A549 (cell line): ENCODE measurements around the gene REC114. TPM values are rescaled to one million over a fixed set of nuclear protein-coding genes. Genes with fewer than 3 reads are reported as not detected.

Experiments used
- ATAC-seq, 2 experiments: fragments of 200-7000 bp in 1 of 2; fragments of >200 bp in 1 of 2; cut with Nextera tagmentation in 1 of 2; cut with Tn5 transposase in 1 of 2; 3 replicates each; pipeline versions ENCODE4 v1.8.0 to v1.9.1; 2018 to 2020; ENCODE audit warnings: mild to moderate bottlenecking in 1 of 2, moderate library complexity in 1 of 2
- CTCF ChIA-PET: fragments of 300-600 bp; sonication (Branson Sonifier 250); formaldehyde crosslinking; extraction: SDS; loops from one replicate; lab custom pipeline; 2021; ENCODE audit warnings: antibody characterized with exemption, inconsistent platforms; lab: Yijun Ruan, JAX
- POLR2A ChIA-PET: fragments of 350-600 bp; formaldehyde crosslinking; extraction: SDS; loops from one replicate; lab custom pipeline; 2021; ENCODE audit warnings: antibody characterized with exemption, inconsistent platforms; lab: Yijun Ruan, JAX
- DNase-seq, 2 experiments: peaks; one replicate each; pipeline versions ENCODE4 v3.0.0 to v3.0.0-alpha.2; 2011 to 2016; ENCODE audit warnings: low read depth in 1 of 2, low spot score in 1 of 2
- FAIRE-seq: peaks from 2 replicates; lab custom pipeline; 2011; peaks lifted over from hg19 to GRCh38; lab: Jason Lieb, UNC
- H3K27ac ChIP-seq, 2 experiments: fragments of >200 bp; sonication (Bioruptor Twin); formaldehyde crosslinking; 3 replicates each; pipeline ENCODE4 v1.5.1; 2016 to 2017
- H3K4me1 ChIP-seq: fragments of >200 bp; sonication (Bioruptor Twin); formaldehyde crosslinking; 3 replicates; pipeline ENCODE4 v1.6.1; 2016
- H3K4me2 ChIP-seq: fragments of >200 bp; sonication (Bioruptor Twin); formaldehyde crosslinking; 3 replicates; pipeline ENCODE4 v1.6.1; 2016
- H3K4me3 ChIP-seq: fragments of >200 bp; sonication (Bioruptor Twin); formaldehyde crosslinking; 3 replicates; pipeline ENCODE4 v1.5.1; 2016
- H3K9me3 ChIP-seq: fragments of >200 bp; sonication (Bioruptor Twin); formaldehyde crosslinking; 3 replicates; pipeline ENCODE4 v1.6.1; 2016
- BHLHE40 ChIP-seq: IDR thresholded peaks from 2 replicates; pipeline ENCODE4 v1.6.1; 2012; ENCODE audit warnings: low read depth, low read length, inconsistent platforms
- CEBPB ChIP-seq, 2 experiments: fragments of >200 bp in 1 of 2; sonication (Bioruptor Twin) in 1 of 2; formaldehyde crosslinking in 1 of 2; IDR thresholded peaks; 2 replicates each; pipeline ENCODE4 v1.6.1; 2012 to 2016
- EHF ChIP-seq: fragments of 250-450 bp; sonication (Bioruptor Pico); IDR thresholded peaks from 2 replicates; pipeline ENCODE4 v1.5.0; 2020; ENCODE audit warnings: mild to moderate bottlenecking
- EHMT2 ChIP-seq: fragments of 200-600 bp; sonication (generic); IDR thresholded peaks from 2 replicates; pipeline ENCODE4 v1.6.1; 2016; ENCODE audit warnings: antibody characterized with exemption, low read depth, mild to moderate bottlenecking, moderate library complexity
- FOSB ChIP-seq: fragments of 250-450 bp; sonication (Bioruptor Pico); IDR thresholded peaks from 2 replicates; pipeline ENCODE4 v1.5.0; 2020; ENCODE audit warnings: mild to moderate bottlenecking, moderate library complexity
- HDAC2 ChIP-seq: fragments of 200-600 bp; sonication (generic); IDR thresholded peaks from 2 replicates; pipeline ENCODE4 v1.6.1; 2016
- HOXB5 ChIP-seq: fragments of 250-450 bp; sonication (Bioruptor Pico); IDR thresholded peaks from 2 replicates; pipeline ENCODE4 v1.5.0; 2020; ENCODE audit warnings: mild to moderate bottlenecking, moderate library complexity
- JUN ChIP-seq, 2 experiments: fragments of >200 bp; sonication (Bioruptor Twin); formaldehyde crosslinking; IDR thresholded peaks; 2 replicates in 1 of 2; 3 replicates in 1 of 2; pipeline ENCODE4 v1.6.1; 2016 to 2017
- JUNB ChIP-seq: fragments of >200 bp; sonication (Bioruptor Twin); formaldehyde crosslinking; IDR thresholded peaks from 2 replicates; pipeline ENCODE4 v1.6.1; 2016
- MAFK ChIP-seq: fragments of 450-650 bp; IDR thresholded peaks from 2 replicates; pipeline ENCODE4 v1.6.1; 2014; ENCODE audit not compliant: partially characterized antibody
- MAZ ChIP-seq: fragments of 150-350 bp; IDR thresholded peaks from 2 replicates; pipeline ENCODE4 v1.6.1; 2014; ENCODE audit warnings: antibody characterized with exemption, low read depth, low read length, borderline replicate concordance
- NFE2L2 ChIP-seq: fragments of 150-350 bp; conservative IDR thresholded peaks from 2 replicates; pipeline ENCODE4 v1.6.1; 2014; ENCODE audit warnings: low read length
- PBX3 ChIP-seq: IDR thresholded peaks from 2 replicates; pipeline ENCODE4 v1.6.1; 2012
- PHF8 ChIP-seq: fragments of 200-600 bp; sonication (generic); IDR thresholded peaks from 2 replicates; pipeline ENCODE4 v1.6.1; 2016; ENCODE audit warnings: low read depth, mild to moderate bottlenecking, antibody characterized with exemption, moderate library complexity, borderline replicate concordance
- RAD21 ChIP-seq, 2 experiments: fragments of >200 bp in 1 of 2; sonication (Bioruptor Twin) in 1 of 2; formaldehyde crosslinking in 1 of 2; IDR thresholded peaks in 1 of 2; conservative IDR thresholded peaks in 1 of 2; 2 replicates in 1 of 2; 3 replicates in 1 of 2; pipeline ENCODE4 v1.6.1; 2012 to 2018; ENCODE audit warnings: inconsistent platforms in 1 of 2
- RARB ChIP-seq: fragments of 250-450 bp; sonication (Bioruptor Pico); IDR thresholded peaks from 2 replicates; pipeline ENCODE4 v1.8.0; 2021; ENCODE audit warnings: mild to moderate bottlenecking, moderate library complexity
- RFX5 ChIP-seq: fragments of 450-650 bp; IDR thresholded peaks from 2 replicates; pipeline ENCODE4 v1.7.1; 2014; ENCODE audit warnings: antibody characterized with exemption, mild to moderate bottlenecking, moderate library complexity
- RNF2 ChIP-seq: fragments of 200-600 bp; sonication (generic); IDR thresholded peaks from 2 replicates; pipeline ENCODE4 v1.6.1; 2016; ENCODE audit warnings: low read depth, mild to moderate bottlenecking, antibody characterized with exemption, moderate library complexity, borderline replicate concordance
- TP53 ChIP-seq: fragments of 250-450 bp; sonication (Bioruptor Pico); IDR thresholded peaks from 2 replicates; pipeline ENCODE4 v1.5.0; 2021; ENCODE audit warnings: mild to moderate bottlenecking, moderate library complexity
- USF2 ChIP-seq: fragments of 450-650 bp; IDR thresholded peaks from 2 replicates; pipeline ENCODE4 v1.6.1; 2014; ENCODE audit warnings: antibody characterized with exemption
- ZFP36 ChIP-seq: fragments of 450-650 bp; IDR thresholded peaks from 2 replicates; pipeline ENCODE4 v1.6.1; 2014; ENCODE audit warnings: borderline replicate concordance; ENCODE audit not compliant: partially characterized antibody
- WGBS: methylation state at CpG from one replicate; pipeline ENCODE4 v1.1.6; 2017; ENCODE audit errors: missing lambda C conversion rate; 5-methylcytosine and 5-hydroxymethylcytosine counted together
- polyA plus RNA-seq, 4 experiments: library from polyadenylated mRNA; depleted of rRNA in 3 of 4; stranded (reverse); fragments of >200 nt; fragmentation: RNase III in 1 of 4; extraction: RNeasy Plus Mini Kit Qiagen cat#74134 plus additional on column Dnase treatment in 1 of 4; gene quantifications; 2 replicates in 3 of 4; 3 replicates in 1 of 4; pipeline ENCODE4 v1.2.3, GENCODE V29; 2011 to 2017

The REC114 gene
- polyA plus RNA-seq, 2 of the 4 experiments (the other 2 are of a cell fraction) = not detected

GRCh38 chr15:73517566-73517965 lies 74.6 kb downstream of the REC114 start:
- Histone ChIP-seq H3K27ac (no peak overlapping the region), H3K9me3 (no peaks in the 10 kb centered on the region), H3K4me3 (no peak overlapping the region), H3K4me1 (no peaks in the 10 kb centered on the region), H3K4me2 (no peak overlapping the region)
- CTCF ChIA-PET = interaction anchor here (1.3 kb wide), 1 partner anchor 12 kb away, joined by 9 read pairs; no protein-coding TSS in a partner anchor
- no peak for TF ChIP-seq HDAC2
- TF ChIP-seq HOXB5 (CRISPR knock-in tag) = no peak
- TF ChIP-seq PBX3 = no peak
- TF ChIP-seq PHF8 = no peak
- TF ChIP-seq RFX5 = no peak
- no peak for TF ChIP-seq EHF (CRISPR knock-in tag)
- TF ChIP-seq EHMT2 = no peak
- no peak for TF ChIP-seq BHLHE40
- TF ChIP-seq NFE2L2 = no peak
- TF ChIP-seq ZFP36 = no peak
- no peak for TF ChIP-seq CEBPB (IDR thresholded peaks at IDR 0.05)
- TF ChIP-seq JUN (IDR thresholded peaks at IDR 0.05) = no peak
- no peak for TF ChIP-seq MAFK
- TF ChIP-seq TP53 = no peak
- no peak for TF ChIP-seq MAZ
- no peak for DNase-seq
- POLR2A ChIA-PET = no interaction called here
- no peak for ATAC-seq
- no peak for FAIRE-seq
- WGBS = 70% methylated on average over 2 of the region's 2 CpGs

DNA sequence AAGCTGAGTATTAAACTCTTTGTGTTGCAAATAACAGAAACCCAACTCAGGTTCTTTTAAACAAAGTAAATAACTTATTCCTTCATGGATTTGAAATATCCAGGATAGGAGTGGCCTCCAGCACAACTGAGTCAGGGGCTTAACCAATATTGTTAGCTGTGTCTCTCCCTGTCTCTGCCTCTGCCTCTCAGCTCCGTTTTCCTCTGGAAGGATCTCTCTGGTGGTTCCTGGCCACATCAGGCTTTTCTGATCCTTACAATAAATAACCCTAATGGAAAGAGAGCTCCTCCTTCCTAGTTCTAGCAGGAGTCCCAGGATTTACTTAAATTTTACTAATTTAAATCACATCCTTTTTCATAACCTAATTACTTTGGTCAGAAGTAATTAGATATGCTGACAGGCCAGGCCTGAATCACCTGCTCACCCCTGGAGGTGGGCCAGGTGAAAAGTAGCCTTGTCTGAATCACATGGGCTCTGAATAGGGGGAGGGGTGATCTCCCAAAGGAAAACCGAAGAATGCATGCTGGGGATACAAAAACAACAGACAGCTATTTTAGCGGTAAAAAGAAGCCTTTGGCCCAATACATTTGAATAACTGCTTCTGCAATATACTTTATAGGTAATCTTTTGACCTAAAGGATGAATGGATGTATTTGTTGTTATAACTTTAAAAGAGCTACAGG lies 75.4 kb downstream of the REC114 start:
- Histone ChIP-seq H3K9me3 (no peaks in the 10 kb centered on the region), H3K27ac (no peak overlapping the region), H3K4me2 (no peak overlapping the region)
- CTCF ChIA-PET = interaction anchor here (0.7 to 1.3 kb wide), 2 partner anchors 12 to 104 kb away, joined by 3 to 9 read pairs; no protein-coding TSS in a partner anchor
- no peak for ATAC-seq
- TF ChIP-seq RAD21 (conservative IDR thresholded peaks at IDR 0.05 in 1 of 2, IDR thresholded peaks at IDR 0.05 in 1 of 2) (no peak), RNF2 (no peak), CEBPB (IDR thresholded peaks at IDR 0.05) (no peak)
- TF ChIP-seq, all 56 proteins: peak for 0
- POLR2A ChIA-PET = no interaction called here
- WGBS = 71% methylated on average over 3 of the region's 3 CpGs
- Histone ChIP-seq H3K4me3 (no peak overlapping the region), H3K4me1 (no peaks in the 10 kb centered on the region)
- FAIRE-seq (no peak), DNase-seq (no peak)

GRCh38 chr15:73518876-73519733 lies 76.1 kb downstream of the REC114 start:
- DNase-seq (no peak), ATAC-seq (no peak), FAIRE-seq (peak; percentile 32)
- H3K4me2 ChIP-seq = no peak overlapping the region
- H3K4me1 ChIP-seq = no peaks in the 10 kb centered on the region
- ChIA-PET POLR2A (no interaction called here), CTCF (interaction anchor here (1.3 kb wide), 1 partner anchor 11 kb away, joined by 9 read pairs; no protein-coding TSS in a partner anchor)
- no peaks in the 10 kb centered on the region for H3K9me3 ChIP-seq
- TF ChIP-seq RARB (CRISPR knock-in tag) = no peak
- no peak for TF ChIP-seq PBX3
- TF ChIP-seq FOSB (CRISPR knock-in tag) = no peak
- no peak for TF ChIP-seq JUNB
- TF ChIP-seq USF2 = no peak
- no peak for TF ChIP-seq HDAC2
- no peak overlapping the region for H3K4me3 ChIP-seq
- 53% methylated on average over 5 of the region's 5 CpGs for WGBS
- H3K27ac ChIP-seq = no peak overlapping the region
